ENCODE data around the gene PNPLA7. TPM values are rescaled to one million over a fixed set of nuclear protein-coding genes. Genes with fewer than 3 reads are reported as not detected.

PNPLA7 gene
- total RNA-seq, 4 donors from 2014 or later: 10.1 to 23.6 (median 11.6) TPM

DNA sequence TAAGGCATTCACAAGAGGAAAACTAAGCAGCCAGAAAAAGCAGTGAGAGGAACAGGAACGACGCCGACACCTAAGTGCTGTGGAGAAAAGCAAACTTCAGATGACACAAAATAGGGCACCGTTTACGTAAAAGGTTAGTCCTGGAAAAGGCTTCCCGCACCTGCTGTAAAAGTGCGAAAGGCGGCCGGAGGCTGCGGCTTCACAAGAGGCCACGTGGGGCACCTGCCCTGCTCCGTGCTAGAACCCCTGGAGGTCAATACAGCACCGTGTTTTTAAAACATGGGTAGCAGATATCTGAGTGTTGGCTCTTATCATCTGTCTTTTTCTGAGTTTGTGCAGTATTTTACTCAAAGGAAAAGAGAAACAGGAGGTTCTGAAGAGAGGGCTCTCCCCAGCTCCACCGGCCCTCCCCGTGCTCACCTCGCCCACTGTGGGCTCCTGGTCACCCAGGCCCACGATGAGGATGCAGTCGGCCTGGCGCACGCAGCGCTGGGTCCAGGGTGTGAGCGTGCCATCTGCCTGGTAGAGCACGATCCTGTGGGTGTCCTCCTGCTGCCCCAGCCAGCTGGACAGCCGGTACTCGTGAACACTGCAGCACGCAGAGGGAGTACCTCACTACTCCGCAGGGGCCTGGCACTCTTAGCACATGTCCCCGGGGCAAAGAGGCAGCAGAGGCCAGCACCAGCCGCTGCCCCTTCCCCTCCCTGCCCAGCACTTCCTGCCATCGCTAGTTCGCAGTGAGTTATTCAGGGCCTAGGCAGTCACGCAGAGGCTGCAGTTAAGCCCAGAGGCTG is 70.1 kb downstream of the PNPLA7 start:
- H3K4me1 ChIP-seq: no peaks in the 10 kb centered on the region
- no peak for DNase-seq
- no peak for TF ChIP-seq POLR2A (IDR thresholded peaks at IDR 0.05)
- TF ChIP-seq, protein P1, sequence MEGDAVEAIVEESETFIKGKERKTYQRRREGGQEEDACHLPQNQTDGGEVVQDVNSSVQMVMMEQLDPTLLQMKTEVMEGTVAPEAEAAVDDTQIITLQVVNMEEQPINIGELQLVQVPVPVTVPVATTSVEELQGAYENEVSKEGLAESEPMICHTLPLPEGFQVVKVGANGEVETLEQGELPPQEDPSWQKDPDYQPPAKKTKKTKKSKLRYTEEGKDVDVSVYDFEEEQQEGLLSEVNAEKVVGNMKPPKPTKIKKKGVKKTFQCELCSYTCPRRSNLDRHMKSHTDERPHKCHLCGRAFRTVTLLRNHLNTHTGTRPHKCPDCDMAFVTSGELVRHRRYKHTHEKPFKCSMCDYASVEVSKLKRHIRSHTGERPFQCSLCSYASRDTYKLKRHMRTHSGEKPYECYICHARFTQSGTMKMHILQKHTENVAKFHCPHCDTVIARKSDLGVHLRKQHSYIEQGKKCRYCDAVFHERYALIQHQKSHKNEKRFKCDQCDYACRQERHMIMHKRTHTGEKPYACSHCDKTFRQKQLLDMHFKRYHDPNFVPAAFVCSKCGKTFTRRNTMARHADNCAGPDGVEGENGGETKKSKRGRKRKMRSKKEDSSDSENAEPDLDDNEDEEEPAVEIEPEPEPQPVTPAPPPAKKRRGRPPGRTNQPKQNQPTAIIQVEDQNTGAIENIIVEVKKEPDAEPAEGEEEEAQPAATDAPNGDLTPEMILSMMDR (IDR thresholded peaks at IDR 0.05): no peak
- H3K9me3 ChIP-seq: no peaks in the 10 kb centered on the region
- WGBS, 2 donors: 84 to 87% methylated on average over 26 to 27 of the region's 32 CpGs
- intact Hi-C loops (cut with DNase I): no loop called here
- no peak overlapping the region for H3K4me3 ChIP-seq (replicated peaks in 1 of 3)
- H3K36me3 ChIP-seq: no peaks in the 10 kb centered on the region
- no peak overlapping the region for H3K27ac ChIP-seq
- H3K27me3 ChIP-seq: no peaks in the 10 kb centered on the region

DNA sequence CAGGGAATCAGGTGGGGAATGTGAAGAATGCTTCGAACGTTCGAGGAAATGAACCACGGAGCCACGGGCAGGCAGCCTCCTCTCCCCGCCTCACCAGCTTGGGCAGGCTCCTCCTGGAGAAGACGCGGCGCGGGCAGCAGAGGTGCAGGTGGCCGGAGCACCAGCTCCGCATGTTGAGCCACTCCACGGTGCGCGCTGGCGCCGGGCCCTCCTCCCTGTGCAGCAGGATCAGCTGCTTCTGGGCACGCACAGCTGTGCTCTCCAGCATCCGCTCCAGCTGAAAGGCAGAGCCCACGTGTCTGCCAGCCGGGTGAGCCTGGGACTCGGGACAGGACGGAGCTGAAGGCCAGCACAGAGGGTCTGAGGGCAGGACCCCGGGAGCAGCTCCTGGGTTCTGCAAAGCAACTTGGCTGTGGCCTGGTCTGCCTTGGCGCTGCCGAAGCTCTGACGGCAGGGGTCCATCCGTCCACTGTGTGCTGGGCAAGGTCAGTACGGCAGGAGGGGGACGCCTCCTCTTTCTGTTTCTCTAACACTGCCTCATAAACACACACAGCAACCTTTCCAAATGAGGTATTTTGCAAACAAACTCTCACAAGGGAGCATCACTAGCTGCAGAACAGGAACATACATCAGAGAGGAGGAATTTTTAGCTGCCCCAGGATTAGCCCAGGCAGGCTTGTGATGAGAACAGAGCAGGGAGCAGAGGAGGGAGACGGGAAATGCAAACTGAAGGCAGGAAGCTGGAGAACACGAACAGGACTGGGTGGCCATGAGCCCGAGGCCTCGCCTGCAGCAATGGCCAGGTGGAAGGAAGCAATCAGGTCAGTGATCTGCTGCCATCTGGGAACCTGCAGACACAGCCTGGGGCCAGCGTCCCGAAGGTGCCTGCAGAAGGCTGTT is 71.0 kb downstream of the PNPLA7 start:
- no peak overlapping the region for H3K4me3 ChIP-seq (replicated peaks in 1 of 3)
- H3K27me3 ChIP-seq: no peaks in the 10 kb centered on the region
- intact Hi-C loops (cut with DNase I): no loop called here
- no peaks in the 10 kb centered on the region for H3K36me3 ChIP-seq
- no peaks in the 10 kb centered on the region for H3K9me3 ChIP-seq
- H3K27ac ChIP-seq: no peak overlapping the region
- no peak for DNase-seq
- TF ChIP-seq POLR2A (IDR thresholded peaks at IDR 0.05): no peak
- TF ChIP-seq, protein P1 (IDR thresholded peaks at IDR 0.05): no peak
- H3K4me1 ChIP-seq: no peaks in the 10 kb centered on the region
- WGBS, 2 donors: 83 to 85% methylated on average over 32 to 36 of the region's 36 CpGs

DNA sequence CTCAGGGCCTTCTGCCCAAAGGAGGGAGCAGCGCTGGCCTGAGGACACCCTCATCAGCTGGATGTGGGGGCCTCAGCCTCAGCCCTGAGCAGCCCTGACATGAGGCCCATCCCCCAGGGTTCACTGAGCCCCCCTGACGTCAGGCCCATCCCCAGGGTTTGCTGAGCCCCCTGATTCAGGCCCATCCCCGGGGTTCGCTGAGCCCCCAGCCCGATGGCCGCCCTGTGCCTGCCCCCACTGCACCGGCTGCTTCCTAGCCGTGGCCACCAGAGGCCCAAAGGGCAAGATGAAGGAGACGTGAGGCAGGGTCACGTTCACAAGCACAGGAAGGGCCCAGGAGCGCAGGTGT is 71.6 kb downstream of the PNPLA7 start:
- no peak overlapping the region for H3K4me3 ChIP-seq (replicated peaks in 1 of 3)
- no peaks in the 10 kb centered on the region for H3K36me3 ChIP-seq
- intact Hi-C loops (cut with DNase I): no loop called here
- H3K27me3 ChIP-seq: no peaks in the 10 kb centered on the region
- H3K27ac ChIP-seq: no peak overlapping the region
- TF ChIP-seq, protein P1 (IDR thresholded peaks at IDR 0.05): no peak
- no peak for TF ChIP-seq POLR2A (IDR thresholded peaks at IDR 0.05)
- DNase-seq: no peak
- 87 to 91% methylated on average over 8 to 10 of the region's 11 CpGs for WGBS, 2 donors
- H3K4me1 ChIP-seq: no peaks in the 10 kb centered on the region
- no peaks in the 10 kb centered on the region for H3K9me3 ChIP-seq

DNA sequence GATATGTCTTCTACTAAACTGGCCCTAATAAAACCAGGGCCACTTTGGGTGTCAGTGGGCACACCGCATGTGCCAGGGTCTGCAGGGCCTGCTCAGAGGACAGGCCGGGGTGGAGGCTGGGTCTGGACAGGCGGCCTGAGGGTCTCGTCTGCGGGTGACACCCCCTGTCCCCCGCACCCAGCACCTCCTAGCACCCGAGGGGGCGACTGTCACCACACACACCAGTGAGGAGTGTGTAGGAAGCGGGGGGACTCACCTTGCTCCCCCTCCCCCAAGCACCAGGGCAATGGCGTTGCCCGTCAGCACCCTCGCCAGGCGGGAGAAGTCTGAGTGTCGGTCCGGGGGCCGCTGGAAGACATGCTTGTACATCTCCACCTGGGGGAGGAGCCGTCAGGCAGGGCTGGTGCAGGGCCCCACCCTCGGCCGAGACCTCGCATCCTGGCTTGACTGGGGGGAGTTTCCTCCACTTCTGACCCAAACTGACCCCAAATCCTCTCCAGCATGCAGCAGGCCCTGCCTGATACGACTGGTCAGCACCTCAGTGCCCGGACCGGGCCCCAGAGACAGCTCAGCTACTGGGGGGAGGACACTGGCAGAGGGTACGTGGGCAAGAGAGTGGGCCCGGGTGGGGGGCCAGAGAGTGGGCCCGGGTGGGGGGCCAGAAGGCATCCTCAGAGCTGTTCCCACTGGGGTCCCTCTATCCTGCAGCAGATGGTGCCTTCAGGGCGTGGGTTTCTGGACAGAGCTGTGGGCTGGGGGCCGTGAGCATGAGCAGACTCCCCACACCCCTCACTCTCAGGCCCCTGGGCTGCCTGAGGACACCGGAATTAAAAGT is 72.2 kb downstream of the PNPLA7 start:
- intact Hi-C loops (cut with DNase I): no loop called here
- H3K27ac ChIP-seq: no peak overlapping the region
- no peak overlapping the region for H3K4me3 ChIP-seq (replicated peaks in 1 of 3)
- 76 to 100% methylated on average over 3 to 9 of the region's 29 CpGs for WGBS, 2 donors
- H3K9me3 ChIP-seq: no peaks in the 10 kb centered on the region
- H3K27me3 ChIP-seq: no peaks in the 10 kb centered on the region
- TF ChIP-seq, protein P1 (IDR thresholded peaks at IDR 0.05): no peak
- no peak for DNase-seq
- no peaks in the 10 kb centered on the region for H3K36me3 ChIP-seq
- no peaks in the 10 kb centered on the region for H3K4me1 ChIP-seq

Measured in thyroid gland (tissue), 4 donors.